Heart right ventricle (tissue), 16 donors: Measurements from ENCODE around the gene IGSF21. TPM values are rescaled to one million over a fixed set of nuclear protein-coding genes. Genes with fewer than 3 reads are reported as not detected.

Experiments used
- ATAC-seq, 8 donors: fragments of 200-7000 bp; cut with Tn5 transposase; one replicate each; pipeline ENCODE4 v1.9.1; 2020; ENCODE audit warnings: mild to moderate bottlenecking in 8 of 8, moderate library complexity in 8 of 8, moderate number of reproducible peaks in 1 of 8
- DNase-seq, 2 donors: peaks; one replicate each; pipeline ENCODE4 v3.0.0-alpha.2; 2020
- H3K27ac ChIP-seq, 10 donors: fragments of 200-600 bp; sonication (generic) in 2 of 10; one replicate each; pipeline versions ENCODE4 v1.5.0 to v1.8.0; 2020 to 2022; ENCODE audit warnings: mild to moderate bottlenecking in 3 of 10
- H3K27me3 ChIP-seq, 7 donors: fragments of 200-600 bp; one replicate each; pipeline ENCODE4 v1.8.0; 2021 to 2022; ENCODE audit warnings: mild to moderate bottlenecking in 2 of 7
- H3K36me3 ChIP-seq, 9 donors: fragments of 200-600 bp; sonication (generic) in 1 of 9; one replicate each; pipeline versions ENCODE4 v1.5.0 to v1.8.0; 2020 to 2022; ENCODE audit warnings: mild to moderate bottlenecking in 2 of 9
- H3K4me1 ChIP-seq, 9 donors: fragments of 200-600 bp; sonication (generic) in 1 of 9; one replicate each; pipeline versions ENCODE4 v1.5.0 to v1.8.0; 2020 to 2022; ENCODE audit warnings: mild to moderate bottlenecking in 4 of 9
- H3K4me3 ChIP-seq, 10 donors: fragments of 200-600 bp; sonication (generic) in 2 of 10; one replicate each; pipeline versions ENCODE4 v1.5.0 to v1.8.0; 2020 to 2022; ENCODE audit warnings: mild to moderate bottlenecking in 7 of 10, moderate library complexity in 2 of 10
- H3K9me3 ChIP-seq, 11 donors: fragments of 200-600 bp in 10 of 11; sonication (generic) in 2 of 11; one replicate each; pipeline versions ENCODE4 v1.5.0 to v1.8.0; 2013 to 2022; ENCODE audit warnings: mild to moderate bottlenecking in 2 of 11, control low read depth in 1 of 11, moderate library complexity in 1 of 11
- WGBS, 2 donors: extraction: QIAGEN DNeasy Blood & Tissue Kit; methylation state at CpG; one replicate each; pipeline ENCODE4 v1.1.7; 2013; ENCODE audit warnings: inconsistent platforms in 1 of 2; 5-methylcytosine and 5-hydroxymethylcytosine counted together
- intact Hi-C, 10 donors: fragments of 100-400 bp; cut with DNase I; formaldehyde crosslinking; loops; one replicate each; pipeline versions ENCODE4 v1.11.1 to v1.14.2; 2022
- polyA plus RNA-seq, 2 donors: library from polyadenylated mRNA; stranded (reverse); fragments of 200-250 nt; gene quantifications; one replicate each; pipeline ENCODE4 v1.2.3, GENCODE V29; 2013
- total RNA-seq, 10 donors: library from RNA; stranded (reverse); fragmentation: NEBNext Ultra II Directional in 3 of 10; extraction: Animal tissue kit (Norgen Biotek cat#: 25700) in 3 of 10; gene quantifications; one replicate each; pipeline versions ENCODE4 v1.2.1 to v1.2.4, GENCODE V29; 2021 to 2023
- TF ChIP-seq, protein P1 (sequence below), 9 donors: fragments of 200-600 bp; sonication (generic) in 2 of 9; IDR thresholded peaks; one replicate each; pipeline versions ENCODE4 v1.5.0 to v1.8.0; 2021 to 2022; ENCODE audit warnings: antibody characterized with exemption in 9 of 9, mild to moderate bottlenecking in 5 of 9, moderate library complexity in 1 of 9
- donor health status: Arrhythmogenic right ventricular cardiomyopathy.
- donor health status: ischemic (EF 13 %, LVEDD 7.1; RV severe dilation, severe dysfunction).
- donor health status: healthy with polysubstance abuse.
- donor health status: DM: no; HTN: yes; CAD: no.
- donor health status: DM: no; HTN: no; CAD: no.
- donor health status: ischemic (EF 25% LVEDD 6.9; RV normal size, moderate dysfunction).
- donor health status: ischemic (EF 25% LVEDD 5.7; RV mildly dilated, moderate dysfunction).
- donor health status: healthy.
- donor health status: DM: yes; HTN: yes; CAD: no.
- donor health status: Ischemic cardiomyopathy.
- donor health status: ischemic (EF 35%, LVEDD 5.7; RV mildly dilated, moderate dysfunction).
- donor health status: nonischemic (EF 11% LVEDD 7.7; RV severe dilation, severe dysfunction).
- donor health status: DM: yes; HTN: yes; CAD: no.
- donor health status: PGD.
- donor health status: ischemic (EF 29% LVEDD 5.4; RV normal size, mild dysfunction).
- donor health status: nonischemic (EF 23%, LVEDD 6.1; RV moderate dilation, normal function).

Gene IGSF21
- total and polyA plus RNA-seq, 12 donors = 0.13 to 1.6 (median 0.51) TPM; not detected in 1

DNA sequence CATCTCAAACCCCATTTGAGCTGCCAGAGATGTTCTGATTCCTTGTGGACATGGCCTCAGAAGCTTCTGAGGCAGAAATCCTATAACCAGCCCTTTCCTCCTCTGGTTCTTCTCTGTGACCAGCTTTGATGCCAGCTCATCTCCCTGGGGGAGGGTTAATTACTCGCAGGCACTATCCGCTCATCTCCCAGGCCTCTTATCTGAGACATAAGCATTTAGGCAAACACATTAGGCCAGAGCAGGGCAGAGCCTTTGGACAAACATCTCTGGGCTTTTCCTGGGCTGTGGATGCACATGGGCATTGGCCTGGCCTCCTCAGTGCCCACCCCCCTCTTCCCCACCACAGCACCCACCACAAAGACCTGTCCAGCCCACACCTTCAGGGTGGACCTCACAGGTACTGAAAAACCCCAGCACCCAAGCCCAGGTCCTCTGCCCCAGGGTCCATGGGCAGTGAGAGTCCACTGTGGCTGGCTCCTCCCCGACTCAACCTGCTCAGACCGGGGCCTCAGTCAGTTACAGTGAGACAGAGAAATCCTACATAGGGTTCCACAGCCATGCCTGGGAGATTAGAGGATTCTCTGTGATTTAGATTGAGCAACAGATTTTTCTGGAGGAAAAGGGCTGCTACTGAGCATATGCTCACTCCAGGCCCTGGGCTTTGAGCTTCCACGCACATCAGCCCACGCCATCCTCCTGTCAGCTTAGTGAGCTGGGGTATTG, 26.9 kb downstream of the IGSF21 start:
- Histone ChIP-seq H3K27ac (no peak overlapping the region), H3K4me1 (no peaks in the 10 kb centered on the region), H3K36me3 (no peaks in the 10 kb centered on the region), H3K9me3 (no peaks in the 10 kb centered on the region), H3K27me3 (peaks cover 0 to 65% (median 42%) of the 10 kb centered on the region in 7 donors), H3K4me3 (no peak overlapping the region)
- WGBS, 2 donors = 51 to 59% methylated on average over 6 of the region's 6 CpGs
- ATAC-seq (no peak), DNase-seq (no peak)
- intact Hi-C loops = no loop called here
- TF ChIP-seq, protein P1, sequence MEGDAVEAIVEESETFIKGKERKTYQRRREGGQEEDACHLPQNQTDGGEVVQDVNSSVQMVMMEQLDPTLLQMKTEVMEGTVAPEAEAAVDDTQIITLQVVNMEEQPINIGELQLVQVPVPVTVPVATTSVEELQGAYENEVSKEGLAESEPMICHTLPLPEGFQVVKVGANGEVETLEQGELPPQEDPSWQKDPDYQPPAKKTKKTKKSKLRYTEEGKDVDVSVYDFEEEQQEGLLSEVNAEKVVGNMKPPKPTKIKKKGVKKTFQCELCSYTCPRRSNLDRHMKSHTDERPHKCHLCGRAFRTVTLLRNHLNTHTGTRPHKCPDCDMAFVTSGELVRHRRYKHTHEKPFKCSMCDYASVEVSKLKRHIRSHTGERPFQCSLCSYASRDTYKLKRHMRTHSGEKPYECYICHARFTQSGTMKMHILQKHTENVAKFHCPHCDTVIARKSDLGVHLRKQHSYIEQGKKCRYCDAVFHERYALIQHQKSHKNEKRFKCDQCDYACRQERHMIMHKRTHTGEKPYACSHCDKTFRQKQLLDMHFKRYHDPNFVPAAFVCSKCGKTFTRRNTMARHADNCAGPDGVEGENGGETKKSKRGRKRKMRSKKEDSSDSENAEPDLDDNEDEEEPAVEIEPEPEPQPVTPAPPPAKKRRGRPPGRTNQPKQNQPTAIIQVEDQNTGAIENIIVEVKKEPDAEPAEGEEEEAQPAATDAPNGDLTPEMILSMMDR (IDR thresholded peaks at IDR 0.05) = no peak

DNA sequence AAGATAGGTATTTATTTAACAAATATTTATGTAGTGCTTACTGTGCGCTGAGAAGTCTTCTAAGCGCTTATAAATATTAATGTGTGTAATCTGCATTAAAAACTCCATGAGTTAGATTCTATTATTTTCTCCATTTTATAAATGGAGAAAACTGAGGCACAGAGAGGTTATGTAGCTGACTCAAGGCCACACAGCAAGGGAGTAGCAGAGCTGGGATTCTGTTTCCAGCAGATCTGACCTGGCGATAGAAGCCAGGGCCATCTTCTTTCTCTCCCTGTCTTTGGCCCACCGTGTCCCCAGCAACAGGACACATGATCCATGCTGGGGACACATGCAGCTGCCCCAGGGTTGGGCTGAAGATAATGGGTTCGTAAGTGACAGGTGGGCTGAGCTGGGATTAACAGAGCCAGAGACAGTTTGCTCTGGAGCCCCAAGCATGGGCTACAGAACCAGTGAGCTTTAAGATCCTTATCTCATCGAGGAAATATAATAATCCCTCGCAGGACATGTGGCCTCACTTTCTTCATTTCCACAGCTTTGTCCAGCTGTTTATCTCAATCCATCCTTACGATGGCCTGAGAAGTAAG, 30.3 kb downstream of the IGSF21 start:
- TF ChIP-seq, protein P1 (IDR thresholded peaks at IDR 0.05) = no peak
- Histone ChIP-seq H3K9me3 (no peaks in the 10 kb centered on the region), H3K4me1 (no peaks in the 10 kb centered on the region), H3K4me3 (no peak overlapping the region), H3K27me3 (peaks cover 0 to 60% (median 36%) of the 10 kb centered on the region in 7 donors), H3K36me3 (no peaks in the 10 kb centered on the region), H3K27ac (no peak overlapping the region)
- 56 to 60% methylated on average over 8 of the region's 8 CpGs for WGBS, 2 donors
- intact Hi-C loops = no loop called here
- DNase-seq (no peak), ATAC-seq (no peak)

DNA sequence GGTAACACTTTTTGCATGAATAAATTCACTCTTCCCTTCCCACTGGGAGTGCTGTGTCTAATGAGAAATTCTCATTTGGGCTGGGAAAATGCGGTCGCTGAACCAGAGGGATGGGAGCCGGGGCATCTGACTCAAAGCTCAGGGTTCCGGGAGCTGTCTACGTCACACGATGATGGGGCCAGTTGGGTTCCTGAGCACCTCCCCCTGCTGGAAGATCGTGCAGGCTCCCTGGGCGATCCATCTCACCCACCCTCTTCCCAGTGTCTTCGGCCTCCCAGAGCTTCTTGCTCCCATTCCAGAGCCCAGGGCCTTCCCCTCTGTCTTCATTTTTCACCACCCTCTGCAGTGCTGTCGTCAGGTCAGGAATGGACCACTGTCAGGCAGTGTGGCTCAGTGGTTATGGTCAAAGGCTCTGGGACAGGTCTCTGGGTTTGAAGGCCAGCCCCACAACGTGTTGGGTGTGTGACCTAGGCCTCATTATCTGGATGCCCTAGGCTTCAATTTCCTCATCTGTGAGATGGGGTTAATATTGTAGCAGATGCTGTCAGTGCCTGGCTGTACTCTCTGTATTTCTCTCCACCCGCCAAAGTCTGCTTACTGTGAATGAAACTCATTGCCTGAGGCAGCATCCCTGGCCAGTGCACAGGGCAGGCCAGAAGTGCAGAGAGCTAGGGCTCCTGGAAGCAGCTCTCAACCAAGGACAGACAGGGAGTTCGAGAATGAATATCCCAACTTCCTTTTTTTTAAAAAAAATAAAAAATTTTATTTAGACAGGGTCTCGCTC, 31.8 kb downstream of the IGSF21 start:
- intact Hi-C loops = no loop called here
- Histone ChIP-seq H3K9me3 (no peaks in the 10 kb centered on the region), H3K36me3 (no peaks in the 10 kb centered on the region), H3K27ac (no peak overlapping the region), H3K27me3 (peaks cover 0 to 61% (median 29%) of the 10 kb centered on the region in 7 donors), H3K4me3 (no peak overlapping the region), H3K4me1 (no peaks in the 10 kb centered on the region)
- TF ChIP-seq, protein P1 (IDR thresholded peaks at IDR 0.05) = no peak
- DNase-seq (no peak), ATAC-seq (no peak)
- 54 to 56% methylated on average over 14 of the region's 14 CpGs for WGBS, 2 donors

DNA sequence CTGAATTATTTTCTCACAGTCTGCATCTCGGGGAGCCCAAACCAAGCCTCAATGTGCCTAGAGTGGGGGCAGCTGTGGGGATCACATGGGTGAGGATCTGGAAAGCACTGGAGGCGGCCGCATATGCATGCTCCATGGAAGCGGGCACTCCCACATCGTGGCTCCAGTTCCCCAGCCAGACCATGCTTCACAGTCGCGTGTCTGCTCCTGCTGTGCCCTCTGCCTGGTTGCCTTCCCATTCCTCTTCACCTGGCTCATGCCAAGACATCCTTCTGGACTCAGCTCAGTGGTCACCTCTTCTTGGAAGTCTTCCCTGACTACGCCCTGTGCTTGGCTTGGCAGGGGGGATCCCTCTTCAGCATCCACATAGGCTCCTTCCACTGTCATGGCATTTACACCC, 32.8 kb downstream of the IGSF21 start:
- Histone ChIP-seq H3K36me3 (no peaks in the 10 kb centered on the region), H3K27me3 (peaks cover 0 to 63% (median 26%) of the 10 kb centered on the region in 7 donors), H3K4me1 (no peaks in the 10 kb centered on the region), H3K27ac (no peak overlapping the region), H3K9me3 (no peaks in the 10 kb centered on the region), H3K4me3 (no peak overlapping the region)
- WGBS, 2 donors = 69 to 72% methylated on average over 8 of the region's 8 CpGs
- intact Hi-C loops = no loop called here
- no peak for DNase-seq
- TF ChIP-seq, protein P1 (IDR thresholded peaks at IDR 0.05) = no peak
- no peak for ATAC-seq
